GM12873 (cell line): Measurements from ENCODE around the gene ATF4.

Experiments
- TF ChIP-seq, protein P1 (sequence below): IDR thresholded peaks from 2 replicates; pipeline ENCODE4 v1.5.1; 2012; ENCODE audit warnings: low read depth, mild to moderate bottlenecking, moderate library complexity, low read length, control low read depth; ENCODE audit not compliant: insufficient read depth; ENCODE audit errors: missing control alignments

The ATF4 gene

DNA sequence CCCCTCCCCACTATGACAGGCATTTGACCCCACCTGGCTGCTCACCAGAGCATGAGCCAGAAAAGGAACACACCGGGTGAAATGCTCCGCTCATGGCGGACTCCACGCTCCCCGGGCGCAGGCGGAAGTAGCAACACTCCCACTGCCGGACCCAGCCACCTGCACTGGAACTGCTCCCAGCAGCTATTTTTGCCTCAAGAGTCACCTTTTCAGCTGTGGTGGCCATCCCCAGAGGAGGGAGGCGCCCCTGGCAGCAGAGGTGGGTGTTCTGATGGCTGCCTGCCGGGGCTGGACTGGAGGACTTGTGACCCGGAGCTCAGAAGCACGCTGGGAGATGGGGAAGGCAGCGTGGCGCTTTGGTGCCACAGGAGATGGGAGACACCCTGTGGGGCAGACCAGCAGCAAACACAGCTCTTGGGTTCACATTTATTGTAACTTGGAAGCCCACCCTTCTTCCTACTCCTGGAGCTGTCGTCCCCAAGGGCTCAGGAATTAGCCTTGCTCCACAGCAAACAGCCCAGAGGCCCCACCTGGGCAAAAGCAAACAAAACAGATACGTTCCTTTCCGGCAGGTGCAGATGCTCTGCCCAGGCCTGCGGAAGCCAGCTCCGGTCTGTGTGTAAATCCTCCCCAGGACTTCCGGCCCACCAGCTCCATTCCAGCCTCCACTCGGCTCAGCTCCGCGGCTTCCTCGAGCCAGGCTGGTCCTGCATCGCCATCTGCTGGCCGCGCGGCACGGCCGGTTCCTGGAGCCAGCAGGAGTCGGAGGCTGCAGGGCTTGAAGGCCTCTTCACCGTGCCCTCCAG lies 8.5 kb downstream of the ATF4 start:
- TF ChIP-seq, protein P1, sequence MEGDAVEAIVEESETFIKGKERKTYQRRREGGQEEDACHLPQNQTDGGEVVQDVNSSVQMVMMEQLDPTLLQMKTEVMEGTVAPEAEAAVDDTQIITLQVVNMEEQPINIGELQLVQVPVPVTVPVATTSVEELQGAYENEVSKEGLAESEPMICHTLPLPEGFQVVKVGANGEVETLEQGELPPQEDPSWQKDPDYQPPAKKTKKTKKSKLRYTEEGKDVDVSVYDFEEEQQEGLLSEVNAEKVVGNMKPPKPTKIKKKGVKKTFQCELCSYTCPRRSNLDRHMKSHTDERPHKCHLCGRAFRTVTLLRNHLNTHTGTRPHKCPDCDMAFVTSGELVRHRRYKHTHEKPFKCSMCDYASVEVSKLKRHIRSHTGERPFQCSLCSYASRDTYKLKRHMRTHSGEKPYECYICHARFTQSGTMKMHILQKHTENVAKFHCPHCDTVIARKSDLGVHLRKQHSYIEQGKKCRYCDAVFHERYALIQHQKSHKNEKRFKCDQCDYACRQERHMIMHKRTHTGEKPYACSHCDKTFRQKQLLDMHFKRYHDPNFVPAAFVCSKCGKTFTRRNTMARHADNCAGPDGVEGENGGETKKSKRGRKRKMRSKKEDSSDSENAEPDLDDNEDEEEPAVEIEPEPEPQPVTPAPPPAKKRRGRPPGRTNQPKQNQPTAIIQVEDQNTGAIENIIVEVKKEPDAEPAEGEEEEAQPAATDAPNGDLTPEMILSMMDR = peak; percentile 100

DNA sequence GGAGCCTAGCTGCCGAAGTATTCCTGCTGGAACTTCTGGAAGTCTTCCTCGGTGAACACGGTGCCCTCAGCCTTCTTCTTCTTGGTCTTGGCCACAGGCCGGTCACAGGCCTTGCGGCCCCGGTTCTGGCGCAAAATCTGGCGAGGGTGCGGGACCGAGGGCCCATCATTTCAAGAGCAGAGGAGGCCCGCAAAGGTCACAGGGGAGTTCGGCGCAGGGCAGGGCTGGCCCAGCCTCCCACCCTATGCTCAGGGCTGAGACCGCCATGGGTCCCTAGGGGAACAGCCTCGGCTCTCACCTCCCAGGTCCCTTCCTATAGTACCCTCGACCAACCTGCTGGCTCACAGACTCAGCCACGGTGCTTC lies 9.1 kb downstream of the ATF4 start:
- TF ChIP-seq, protein P1 = no peak

DNA sequence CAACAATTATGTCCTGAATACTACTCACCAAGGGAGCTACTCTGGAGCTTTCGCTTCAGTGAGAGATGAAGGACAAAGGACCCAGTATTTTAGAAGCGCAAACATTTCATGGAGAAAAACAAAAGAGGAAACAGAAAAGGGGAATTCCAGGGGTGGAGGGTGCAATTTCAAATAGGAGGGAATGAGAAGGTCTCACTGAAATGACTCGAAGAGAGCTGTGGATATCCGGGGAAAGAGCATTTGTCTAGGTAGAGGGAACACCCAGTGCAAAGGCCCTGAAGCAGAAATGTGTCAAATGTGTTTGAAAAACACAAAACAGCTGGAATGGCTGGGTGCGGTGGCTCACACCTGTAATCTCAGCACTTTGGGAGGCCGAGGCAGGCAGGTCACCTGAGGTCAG lies 9.8 kb downstream of the ATF4 start:
- TF ChIP-seq, protein P1 = no peak

DNA sequence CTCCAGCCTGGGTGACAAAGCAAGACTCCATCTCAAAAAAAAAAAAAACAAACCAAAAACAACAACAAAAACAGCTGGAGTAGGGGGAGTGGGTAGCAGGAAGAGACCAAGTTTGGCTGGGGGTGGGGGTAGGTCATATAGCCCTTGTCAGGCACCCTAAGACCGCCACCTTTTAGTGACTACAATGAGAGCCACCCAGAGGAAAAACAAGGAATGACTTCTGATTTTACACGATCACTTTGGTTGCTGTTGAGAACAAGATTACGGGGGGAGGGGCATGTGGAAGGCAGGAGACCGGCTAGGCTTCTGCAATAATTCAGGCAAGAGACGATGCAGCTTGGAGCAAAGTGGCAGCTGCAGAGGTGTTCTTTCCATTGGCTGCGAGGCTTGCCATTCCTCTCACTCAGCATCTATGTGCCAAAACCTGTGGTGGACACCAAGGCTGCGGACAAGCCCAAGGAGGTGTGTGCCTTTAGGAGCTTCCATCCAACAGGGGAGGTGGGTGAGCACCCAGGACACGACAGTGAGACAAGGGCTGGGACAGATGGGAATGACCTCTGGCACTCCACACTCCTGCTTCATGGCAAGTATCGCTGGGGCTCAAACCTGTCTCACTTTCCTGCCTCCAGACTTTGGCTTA lies 10.4 kb downstream of the ATF4 start:
- TF ChIP-seq, protein P1 = peak; percentile 36

DNA sequence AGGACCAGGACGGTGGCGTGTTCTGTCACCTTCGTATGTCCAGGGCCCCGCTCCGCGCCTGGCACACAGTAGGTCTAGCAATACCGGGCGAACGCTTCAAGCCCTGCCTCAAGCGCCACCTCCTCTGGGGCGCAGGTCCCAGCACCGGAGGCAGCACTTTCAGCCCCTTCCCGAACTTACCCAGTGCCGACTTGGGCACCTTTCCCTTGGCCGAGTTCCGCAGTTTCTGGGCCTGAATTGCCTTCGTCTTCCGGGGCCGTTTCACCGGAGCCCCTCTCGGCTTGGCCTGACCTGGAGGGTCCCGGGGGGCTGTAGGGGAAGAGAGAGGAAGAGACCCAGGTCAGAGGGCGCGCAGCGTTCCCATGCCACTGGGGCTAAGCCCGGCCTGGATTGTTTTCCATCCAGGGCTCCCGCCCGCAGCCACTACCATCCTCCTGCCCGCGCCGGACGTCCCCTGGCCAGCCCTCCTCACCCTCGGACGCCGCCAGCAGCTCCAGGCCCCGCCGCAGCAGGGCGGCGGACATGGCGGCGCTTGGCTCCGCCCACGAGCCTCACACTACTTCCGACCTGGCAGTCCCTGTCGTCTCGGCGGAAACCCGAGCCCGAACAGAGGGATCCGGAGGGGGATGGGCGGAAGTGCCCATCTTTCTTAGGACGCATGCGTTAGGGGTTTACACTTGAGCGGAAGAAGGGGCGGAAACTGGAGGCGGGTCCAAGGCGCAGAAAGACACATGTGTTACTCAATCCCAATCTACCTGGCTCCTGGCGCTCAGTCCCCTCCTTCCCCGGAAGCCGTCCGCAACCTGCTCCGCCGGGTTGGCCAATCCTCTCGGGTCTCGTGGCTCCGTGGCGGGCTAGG lies 12.1 kb downstream of the ATF4 start, which contains the start of gene RPS19BP1:
Gene RPS19BP1, minus strand, starts transcription at position 534 of the 859 bp plus-strand sequence. Its CDS starts 10 bp downstream, at position 524.
- TF ChIP-seq, protein P1 = no peak

DNA sequence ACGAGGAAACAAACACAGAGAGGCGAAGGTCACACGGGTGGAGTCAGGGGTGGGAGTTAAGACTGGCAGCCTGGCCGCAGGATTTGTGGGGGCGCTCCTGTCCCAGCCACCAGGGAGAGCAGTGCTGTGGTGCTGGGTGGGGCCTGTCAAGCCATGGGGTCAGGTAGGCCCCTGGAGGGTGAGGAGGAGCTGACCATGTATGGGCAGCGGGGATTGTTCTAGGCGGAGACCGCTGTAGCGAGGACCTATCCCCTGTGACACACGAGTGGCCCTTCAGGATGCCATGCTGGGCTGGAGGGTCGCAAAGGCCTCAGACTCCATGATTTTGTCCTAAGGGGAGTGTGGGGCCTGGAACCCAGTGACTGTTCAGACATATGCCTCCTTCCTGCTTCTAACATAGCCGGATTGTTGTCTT lies 13.7 kb downstream of the ATF4 start:
- TF ChIP-seq, protein P1 = no peak
